ENCODE data around the gene SLC6A18.
"Not testable (repeated sequence)": the region's sequence is repeated elsewhere in the genome, so short reads cannot be mapped to it uniquely, and the experiment has no call there.

Gene SLC6A18

DNA sequence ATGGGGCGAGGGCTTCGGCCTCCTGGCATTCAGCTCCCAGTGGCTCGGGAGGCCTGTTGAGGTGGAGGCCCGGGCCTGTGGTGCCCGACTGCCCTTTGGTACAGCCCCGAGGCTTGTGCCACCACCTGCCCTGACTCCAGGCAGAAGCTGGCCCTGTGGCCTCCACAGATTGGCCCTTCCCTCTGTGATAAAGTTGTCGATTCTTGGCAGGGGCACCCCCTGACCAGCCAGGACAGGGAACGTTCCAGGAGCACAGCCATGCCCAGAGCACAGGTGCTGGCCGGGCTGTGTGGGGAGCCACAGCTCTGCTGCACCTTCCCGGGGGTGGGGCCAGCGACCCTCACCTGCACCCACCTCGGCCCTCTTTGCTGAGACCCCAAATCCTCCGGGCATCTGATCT is 32.7 kb downstream of the SLC6A18 start:
- DNase-seq, result no peak

DNA sequence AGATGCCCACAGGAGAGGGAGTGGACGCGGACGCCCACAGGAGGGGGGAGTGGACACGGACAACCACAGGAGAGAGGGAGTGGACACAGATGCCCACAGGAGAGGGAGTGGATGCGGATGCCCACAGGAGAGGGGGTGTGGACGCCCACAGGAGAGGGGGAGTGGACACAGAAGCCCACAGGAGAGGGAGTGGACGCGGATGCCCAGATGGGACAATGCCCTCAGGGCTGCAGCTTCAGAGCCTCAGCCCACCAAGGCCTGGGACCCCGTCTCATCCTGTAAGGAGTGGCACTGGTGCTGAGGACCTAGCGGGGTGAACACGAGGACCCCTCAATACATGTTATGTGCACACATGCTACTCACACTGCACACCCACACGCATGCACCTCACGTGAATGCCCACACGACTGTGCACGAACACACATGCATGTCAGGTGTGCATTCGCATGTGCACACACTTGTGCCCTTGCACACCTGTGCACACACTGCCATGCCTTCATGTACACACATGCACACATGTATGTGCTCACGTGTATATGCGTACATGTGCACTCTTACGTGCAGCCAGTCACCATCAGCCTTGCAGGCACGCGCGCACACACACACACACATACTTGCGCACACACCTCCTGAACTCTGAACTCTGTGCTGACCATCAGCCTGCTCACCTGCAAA is 34.8 kb downstream of the SLC6A18 start:
- DNase-seq, result no peak

DNA sequence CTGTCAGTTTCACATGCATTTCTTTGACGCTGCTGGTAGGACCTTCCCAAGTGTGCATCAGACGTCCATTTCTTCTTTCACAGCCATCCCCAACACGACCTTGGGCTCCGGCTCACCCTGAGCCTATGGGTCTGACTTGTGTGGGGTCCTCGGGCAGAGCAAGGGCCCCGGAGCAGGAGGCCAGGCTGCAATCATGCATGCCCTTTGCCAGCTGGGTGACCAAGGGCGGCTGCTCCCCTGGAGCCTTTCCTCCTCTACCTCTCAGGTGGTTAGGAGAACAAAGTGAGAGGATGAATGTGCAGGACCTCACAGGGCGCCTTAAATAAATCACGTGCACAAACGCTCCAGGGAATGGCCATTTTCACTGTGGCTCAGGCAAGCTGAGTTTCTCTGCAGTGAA is 36.5 kb downstream of the SLC6A18 start:
- no peak for DNase-seq

DNA sequence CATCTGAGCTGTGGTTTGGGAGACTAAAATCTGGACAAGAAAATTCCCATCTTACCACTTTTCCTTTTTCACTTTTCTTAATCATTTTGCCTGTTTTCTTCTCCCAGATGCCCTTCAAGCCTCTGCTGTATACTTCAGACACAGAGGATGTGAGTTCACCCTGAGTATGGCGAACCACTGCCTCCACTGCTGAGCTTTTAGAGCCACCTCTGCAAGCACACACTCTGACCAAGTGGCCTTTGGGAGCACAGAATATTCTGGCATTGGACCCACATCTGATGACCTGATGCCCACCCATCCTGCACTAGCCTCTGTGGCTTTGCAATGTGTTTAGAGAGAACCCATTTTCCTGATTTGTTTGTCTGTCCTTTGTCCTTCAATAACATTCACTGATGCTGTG is 37.2 kb downstream of the SLC6A18 start:
- no peak for DNase-seq

DNA sequence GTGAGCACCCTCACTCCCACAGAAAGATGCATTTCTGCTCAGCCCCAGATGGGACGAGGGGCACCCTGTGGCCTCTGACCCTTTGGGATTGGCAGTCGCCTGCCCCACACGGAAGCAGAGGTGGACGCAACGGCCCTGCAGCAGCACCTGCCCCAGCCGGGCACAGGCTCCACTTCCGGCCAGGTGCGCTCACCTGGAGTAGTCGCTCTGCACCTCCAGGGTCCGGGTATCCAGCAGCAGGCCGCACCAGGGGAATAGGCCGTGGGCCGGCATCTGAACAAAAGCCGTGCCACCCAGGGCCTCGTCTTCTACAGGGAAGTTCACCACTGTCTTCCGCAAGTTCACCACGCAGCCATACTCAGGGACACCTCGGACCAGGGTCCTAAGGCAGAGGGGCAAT is 39.0 kb downstream of the SLC6A18 start:
- DNase-seq, result no peak

DNA sequence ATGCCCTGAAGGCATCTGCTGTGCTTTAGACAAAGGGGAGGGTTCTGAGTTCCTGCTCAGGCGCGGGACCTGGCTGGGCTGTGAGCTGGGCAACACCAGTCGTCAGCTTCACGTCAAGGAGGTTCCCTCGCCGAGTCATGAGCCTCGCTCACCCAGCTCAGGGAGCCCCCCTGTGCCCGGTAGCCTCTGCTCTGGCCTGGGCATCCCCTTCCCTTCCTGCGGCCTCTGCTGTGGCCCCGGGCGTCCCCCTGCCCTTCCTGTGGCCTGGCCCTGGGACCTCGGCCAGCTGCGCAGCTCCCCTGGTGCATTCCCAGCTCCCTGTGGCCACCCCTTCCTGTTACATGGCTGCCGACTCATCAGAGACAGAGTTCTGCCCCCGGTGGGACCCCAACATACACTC is 39.8 kb downstream of the SLC6A18 start:
- DNase-seq, result no peak

DNA sequence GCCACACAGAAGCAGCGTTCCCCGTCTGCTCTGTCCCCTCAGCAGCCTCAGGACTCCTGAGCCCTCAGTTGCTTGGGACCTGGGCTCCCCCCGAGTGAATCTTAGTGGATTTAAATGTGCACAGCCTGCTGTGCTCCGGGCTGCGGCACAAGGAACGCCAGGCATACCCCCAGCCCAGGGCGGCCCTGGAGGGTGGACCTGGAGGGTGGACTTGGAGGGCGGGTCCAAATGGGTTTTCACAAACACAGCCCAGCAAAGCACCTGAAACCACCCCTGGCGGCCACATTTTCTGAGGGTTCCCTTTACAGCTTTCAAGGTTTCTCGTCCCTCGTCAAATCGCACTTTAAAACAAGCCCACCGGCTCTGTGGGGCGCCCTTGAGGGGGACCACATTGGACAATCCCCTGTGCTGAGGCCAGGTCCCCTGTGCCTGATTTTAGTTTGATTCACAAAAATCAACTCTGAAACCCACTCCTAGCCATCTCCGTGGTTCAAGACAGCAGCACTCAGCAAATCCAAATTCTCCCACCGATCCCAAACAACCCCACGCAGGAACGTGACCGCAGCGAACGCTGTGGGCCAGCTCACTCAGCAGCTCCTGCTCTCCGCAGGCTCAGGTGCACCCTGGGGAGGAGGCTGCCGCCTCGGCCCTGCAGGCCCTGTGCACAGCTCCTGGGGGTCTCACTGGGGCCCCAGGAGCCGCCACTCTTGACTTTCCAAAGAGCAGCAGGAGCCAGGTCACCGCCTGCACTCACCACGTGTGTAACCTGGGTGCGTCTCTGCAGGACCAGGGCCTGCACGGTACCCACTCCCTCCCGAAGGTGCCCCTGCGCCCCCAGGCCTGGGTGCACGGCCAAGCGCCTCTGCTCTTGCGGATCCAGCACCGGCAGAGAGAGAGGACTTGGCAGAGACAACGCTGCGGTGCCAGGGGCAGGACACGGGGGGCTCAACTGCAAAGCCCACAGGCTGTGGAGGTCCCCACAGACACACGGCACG is 40.6 kb downstream of the SLC6A18 start:
- no peak for DNase-seq

DNA sequence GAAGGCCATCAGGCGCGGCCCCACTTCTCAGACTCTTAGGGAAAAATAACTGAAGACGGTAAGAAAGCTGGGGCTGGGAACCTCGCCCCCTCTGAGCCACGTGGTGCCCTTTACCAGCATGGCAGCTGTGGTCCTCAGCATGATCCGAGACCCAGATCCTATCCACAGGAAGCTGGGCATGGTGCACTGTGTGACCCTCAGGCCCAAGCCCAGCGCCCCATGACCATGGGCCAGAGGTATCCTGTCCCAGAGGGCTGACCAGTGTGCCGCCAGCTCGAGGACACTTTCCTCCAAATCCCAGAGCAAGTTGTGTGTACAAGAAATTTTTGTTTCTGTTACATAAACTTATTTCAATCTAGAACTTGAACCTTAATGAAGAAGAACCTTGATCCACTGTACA is 41.6 kb downstream of the SLC6A18 start:
- no peak for DNase-seq

DNA sequence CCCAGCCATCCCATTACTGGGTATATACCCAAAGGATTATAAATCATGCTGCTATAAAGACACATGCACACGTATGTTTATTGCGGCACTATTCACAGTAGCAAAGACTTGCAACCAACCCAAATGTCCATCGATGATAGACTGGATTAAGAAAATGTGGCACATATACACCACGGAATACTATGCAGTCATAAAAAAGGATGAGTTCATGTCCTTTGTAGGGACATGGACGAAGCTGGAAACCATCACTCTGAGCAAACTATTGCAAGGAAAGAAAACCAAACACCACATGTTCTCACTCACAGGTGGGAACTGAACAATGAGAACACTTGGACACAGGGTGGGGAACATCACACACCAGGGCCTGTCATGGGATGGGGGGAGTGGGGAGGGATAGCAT is 42.3 kb downstream of the SLC6A18 start:
- not testable (repeated sequence) for DNase-seq

DNA sequence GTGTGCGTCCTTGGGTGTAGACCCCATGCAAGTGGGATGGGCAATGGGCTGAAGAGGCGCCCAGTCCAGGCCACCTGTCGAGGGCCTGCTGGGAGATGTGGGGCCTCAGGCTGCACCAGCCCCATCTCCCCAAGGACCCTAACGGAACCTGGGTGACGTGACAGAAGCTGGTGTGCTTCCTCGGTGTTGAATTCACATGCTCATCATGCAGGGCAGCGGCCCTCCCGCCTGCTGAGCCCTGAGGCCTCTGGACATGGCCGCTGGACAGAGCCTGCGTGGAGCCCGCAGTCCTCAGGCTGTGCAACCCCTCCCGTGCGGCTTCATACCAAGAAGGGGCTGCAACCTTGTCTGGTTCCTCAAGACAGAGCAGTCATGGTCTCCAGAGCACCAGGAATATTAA is 42.9 kb downstream of the SLC6A18 start:
- no peak for DNase-seq

DNA sequence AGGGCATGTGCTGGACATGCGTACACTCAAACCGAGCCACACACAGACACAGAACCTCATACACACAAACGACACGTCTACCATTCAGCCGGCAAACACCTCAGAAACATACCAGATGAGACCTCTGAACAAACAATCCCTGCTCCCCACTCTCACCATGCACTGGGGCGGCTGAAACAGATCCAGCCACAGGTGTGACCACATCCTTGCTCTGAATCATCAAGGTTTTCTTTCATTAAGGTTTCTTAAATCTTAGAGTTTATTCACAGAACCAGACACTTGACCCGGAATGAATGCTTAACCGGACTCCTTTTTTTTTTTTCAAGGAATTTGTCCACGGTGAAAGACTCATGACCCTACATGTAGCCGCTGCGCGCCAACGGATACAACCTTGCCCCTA is 43.5 kb downstream of the SLC6A18 start:
- DNase-seq, result peak; percentile 8

DNA sequence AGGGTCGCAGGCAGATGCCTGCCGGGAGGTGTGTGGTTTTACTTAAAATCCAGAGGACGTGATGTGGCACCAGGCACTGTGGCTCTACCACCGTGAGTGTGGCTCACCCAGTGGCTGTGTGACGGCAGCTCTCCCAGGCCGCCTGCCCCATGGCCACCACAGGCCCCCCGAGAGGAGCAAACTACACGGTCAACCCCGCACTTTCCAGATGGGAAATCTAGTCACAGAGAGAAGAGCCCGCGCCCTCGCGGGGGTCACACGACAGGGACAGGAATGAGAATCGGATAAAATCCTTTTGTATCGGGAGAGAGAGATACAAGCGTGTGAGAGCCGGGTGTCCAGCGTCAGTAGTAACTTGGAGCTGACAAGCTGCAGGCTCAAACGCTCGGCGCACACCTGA is 45.2 kb downstream of the SLC6A18 start:
- DNase-seq, result no peak

DNA sequence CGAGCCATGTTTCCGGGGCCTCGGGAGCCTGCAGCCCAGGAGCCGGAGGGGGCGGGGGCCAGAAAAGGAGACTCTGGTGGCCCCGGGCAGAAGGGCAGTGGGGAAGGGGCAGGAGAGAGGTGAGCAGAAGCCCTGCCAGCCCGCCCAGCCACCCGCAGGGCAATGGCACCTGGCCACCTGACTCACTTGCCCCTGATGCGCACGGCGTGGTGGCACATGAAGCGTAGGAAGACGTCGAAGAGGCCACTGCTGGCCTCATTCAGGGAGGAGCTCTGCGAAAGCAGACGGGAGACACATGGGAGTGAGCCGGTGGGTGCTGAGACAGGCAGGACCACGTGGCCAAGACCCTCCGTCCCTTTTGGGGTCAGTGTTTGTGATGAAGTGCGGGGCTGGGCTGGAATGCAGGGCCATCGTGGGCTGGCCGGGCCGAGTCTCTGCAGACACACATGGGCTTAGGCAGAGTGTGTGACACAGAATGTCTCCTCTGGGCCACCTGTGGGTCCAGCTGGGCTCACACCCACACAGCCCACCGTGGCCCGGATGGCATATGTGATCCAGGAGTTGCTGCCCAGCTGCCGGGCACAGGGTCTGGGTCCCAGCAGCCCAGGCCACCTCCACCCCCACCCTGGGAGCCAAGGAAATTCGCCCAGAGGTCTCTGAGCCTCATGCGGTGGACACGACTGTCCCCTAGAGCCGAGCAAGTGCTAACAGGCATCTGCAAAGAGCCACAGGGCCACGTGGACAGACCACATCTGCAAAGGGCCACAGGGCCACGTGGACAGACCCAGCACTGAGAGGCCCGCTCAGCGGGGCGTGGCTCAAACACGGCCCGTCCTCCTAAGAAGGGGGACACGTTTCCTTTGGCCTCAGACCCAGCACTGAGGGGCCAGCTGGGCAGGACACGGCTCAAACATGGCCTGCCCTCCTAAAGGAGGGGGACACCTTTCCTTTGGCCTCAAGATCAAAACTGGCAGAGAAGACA is 46.0 kb downstream of the SLC6A18 start:
- no peak for DNase-seq

DNA sequence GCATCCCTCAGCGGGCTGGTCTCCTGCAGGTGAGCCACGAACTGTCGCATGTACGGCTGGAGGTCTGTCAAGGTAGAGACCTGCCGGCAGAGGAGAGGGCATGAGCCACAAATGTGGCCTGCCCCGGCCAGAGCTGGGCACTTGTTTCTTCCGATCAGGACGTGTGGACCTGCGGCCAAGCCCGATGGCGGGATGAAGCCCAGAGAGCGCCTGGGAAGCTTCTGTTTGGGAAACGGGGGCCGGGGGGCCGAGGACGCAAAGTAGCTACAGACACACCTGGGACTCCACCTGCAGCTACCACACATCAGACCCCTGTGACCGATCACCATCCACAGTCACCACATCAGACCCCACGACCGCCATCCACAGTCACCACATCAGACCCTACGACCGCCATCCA is 47.0 kb downstream of the SLC6A18 start:
- DNase-seq, result no peak

DNA sequence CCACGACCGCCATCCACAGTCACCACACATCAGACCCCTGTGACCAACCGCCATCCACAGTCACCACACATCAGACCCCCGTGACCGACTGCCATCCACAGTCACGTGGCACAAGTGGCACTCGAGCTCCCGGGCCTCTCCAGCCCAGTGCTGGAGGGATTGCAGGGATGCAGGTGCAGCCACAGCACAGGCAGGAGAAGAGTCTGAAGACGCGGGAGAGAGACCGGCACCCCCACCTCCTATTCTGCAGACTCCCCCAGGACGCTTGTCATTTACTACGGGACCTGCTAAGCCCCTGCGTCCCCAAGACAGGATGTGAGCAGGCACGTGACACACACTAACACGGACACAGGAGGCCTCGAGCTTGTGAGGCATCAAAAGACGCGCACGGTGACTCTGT is 48.6 kb downstream of the SLC6A18 start:
- no peak for DNase-seq

DNA sequence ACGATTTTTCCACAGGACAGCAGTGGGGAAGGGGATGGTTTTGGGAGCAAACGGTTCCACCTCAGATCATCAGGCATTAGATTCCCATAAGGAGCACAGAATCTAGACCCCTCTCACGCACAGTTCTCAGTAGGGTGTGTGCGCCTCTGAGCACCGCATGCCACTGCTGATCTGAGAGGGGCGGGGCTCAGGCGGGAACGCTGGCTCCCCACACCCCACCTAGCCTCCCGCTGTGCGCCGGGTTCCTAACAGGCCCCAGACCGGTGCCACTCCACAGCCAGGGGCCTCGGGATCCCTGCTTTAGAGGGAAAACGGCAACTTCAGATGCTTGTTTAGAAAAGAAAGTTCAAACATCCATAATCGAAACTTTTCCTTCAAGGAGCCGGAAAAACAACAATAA is 49.3 kb downstream of the SLC6A18 start:
- DNase-seq, result no peak

DNA sequence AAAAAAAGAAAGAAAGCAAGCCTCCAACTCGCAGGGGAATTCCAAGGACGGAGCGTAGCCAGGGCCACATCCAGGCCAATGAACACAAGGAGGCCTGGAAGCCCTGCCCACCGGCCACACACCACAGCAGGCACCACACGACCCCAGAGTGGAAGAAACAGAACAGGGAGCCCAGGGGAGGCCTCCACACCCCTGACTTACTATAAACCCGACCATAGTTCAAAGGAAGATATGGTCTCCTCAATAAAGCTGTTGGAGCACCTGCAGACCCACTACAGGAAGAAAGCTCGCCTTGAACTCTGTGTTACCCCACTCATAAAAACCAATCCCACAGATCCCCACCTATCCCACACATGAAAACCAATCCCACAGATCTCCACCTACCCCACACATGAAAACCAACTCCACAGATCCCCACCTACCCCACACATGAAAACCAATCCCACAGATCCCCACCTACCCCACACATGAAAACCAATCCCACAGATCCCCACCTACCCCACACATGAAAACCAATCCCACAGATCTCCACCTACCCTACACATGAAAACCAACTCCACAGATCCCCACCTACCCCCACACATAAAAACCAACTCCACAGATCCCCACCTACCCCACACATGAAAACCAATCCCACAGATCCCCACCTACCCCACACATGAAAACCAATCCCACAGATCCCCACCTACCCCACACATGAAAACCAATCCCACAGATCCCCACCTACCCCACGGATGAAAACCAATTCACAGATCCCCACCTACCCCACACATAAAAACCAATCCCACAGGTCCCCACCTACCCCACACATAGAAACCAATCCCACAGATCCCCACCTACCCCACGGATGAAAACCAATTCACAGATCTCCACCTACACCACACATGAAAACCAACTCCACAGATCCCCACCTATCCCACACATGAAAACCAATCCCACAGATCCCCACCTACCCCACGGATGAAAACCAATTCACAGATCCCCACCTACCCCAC is 50.5 kb downstream of the SLC6A18 start:
- not testable (repeated sequence) for DNase-seq

DNA sequence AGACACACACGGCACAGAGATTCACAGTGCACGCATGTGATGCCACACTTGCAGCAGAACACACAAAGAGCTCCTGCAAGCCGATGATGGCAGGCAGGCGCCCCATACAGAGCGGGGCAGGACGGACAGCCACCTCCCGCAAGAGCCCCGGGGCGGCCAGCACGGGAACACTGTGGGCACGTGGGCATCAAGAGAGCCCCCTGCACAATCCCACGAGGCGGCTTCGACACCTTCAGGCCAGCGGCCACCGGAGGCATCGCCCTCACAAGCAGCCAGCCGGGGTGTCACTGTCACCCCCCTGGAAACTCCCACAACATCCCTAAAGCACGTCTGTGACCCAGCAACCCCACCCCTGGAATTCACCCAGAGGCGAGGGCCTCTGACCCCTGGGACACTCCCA is 51.7 kb downstream of the SLC6A18 start:
- DNase-seq, result no peak

DNA sequence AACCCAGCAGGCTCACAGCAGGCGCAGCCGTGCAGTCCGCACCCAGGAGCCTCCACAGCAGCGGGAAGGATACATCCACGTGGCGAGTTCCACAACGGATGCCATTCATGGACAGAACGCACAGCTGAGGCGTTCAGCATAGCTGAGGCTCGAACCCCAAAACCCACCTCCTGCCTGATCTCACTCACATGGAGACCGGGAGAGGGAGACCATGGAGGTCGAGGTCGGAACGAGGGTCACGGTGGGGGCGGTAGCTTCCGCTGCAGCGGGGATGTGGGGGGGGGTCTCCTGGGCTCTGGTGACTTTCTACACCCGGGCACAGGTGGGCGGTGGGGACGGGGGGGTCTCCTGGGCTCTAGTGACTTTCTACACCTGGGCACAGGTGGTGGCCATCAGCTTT is 52.1 kb downstream of the SLC6A18 start:
- DNase-seq, result no peak

DNA sequence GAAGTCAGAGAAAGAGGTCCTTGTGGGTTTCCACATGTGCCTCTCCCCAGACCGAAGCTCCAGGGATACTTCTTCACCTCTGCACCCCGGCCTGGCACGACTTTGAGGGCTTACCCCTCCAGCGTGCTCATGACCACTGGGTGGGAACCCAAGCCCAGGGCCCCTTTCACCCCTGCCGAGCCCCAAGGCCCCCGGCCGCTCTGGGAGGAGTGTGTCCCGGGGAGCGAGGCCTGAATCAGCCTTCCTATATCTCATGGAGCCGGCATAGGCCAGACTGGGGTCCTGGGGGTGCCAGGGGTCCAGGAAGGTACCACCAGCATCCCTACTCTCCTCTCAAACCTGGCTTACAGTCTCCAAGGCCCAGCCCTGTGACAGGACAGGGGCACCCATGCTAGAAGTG is 52.6 kb downstream of the SLC6A18 start:
- no peak for DNase-seq

DNA sequence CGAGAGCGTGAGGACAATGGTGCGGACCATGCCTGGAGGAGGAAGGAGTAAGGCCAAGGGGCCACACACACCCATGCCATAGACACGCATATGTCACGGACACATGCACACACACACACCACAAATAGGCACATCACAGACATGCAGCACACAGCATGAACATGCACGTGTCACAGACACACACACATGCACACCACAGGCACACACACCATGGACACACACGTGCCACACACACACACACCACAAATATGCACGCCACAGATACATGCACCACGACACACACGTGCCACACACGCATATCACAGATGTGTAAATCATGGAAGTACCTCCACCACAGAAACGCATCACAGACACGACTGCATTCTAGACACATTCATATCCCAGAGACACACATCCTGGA is 53.0 kb downstream of the SLC6A18 start:
- no peak for DNase-seq
